NCI-H1105 treated with DMSO at 0.1 percent for 48 hours (cell line): ENCODE data around the gene GOSR2.

ENCODE experiments used
- DNase-seq: peaks from one replicate; lab custom pipeline; 2025; lab: John Stamatoyannopoulos, UW

The GOSR2 gene

GRCh38 chr17:46991617-46992016 lies 68.7 kb downstream of the GOSR2 start:
- no peak for DNase-seq
